K562 (cell line): ENCODE data around the gene KCNMB2. TPM values are rescaled to one million over a fixed set of nuclear protein-coding genes. Genes with fewer than 3 reads are reported as not detected.

Source experiments
- ATAC-seq: fragments of 200-7000 bp; cut with Tn5 transposase; 3 replicates; pipeline ENCODE4 v1.9.1; 2020; ENCODE audit warnings: moderate library complexity
- BruUV-seq: library from RNA; stranded (reverse); fragments of 400-500 nt; replicated peaks from 2 replicates; lab custom pipeline; 2021; lab: Mats Ljungman, UMichigan
- CTCF ChIA-PET: fragments of 300-600 bp; formaldehyde crosslinking; extraction: SDS; loops from one replicate; lab custom pipeline; 2021; ENCODE audit warnings: low intra/inter-chr PET ratio; lab: Yijun Ruan, JAX
- POLR2A ChIA-PET: fragments of 300-600, 350-650 bp; sonication (Branson Sonifier 250); formaldehyde crosslinking; extraction: SDS; loops from one replicate; lab custom pipeline; 2021; ENCODE audit warnings: antibody characterized with exemption, inconsistent platforms; lab: Yijun Ruan, JAX
- DNase-seq, 4 experiments: peaks; one replicate each; pipeline versions ENCODE4 v3.0.0 to v3.0.0-alpha.2; 2011 to 2018; ENCODE audit warnings: low spot score in 3 of 4, mixed read lengths in 3 of 4; ENCODE audit errors: extremely low read depth in 1 of 4
- FAIRE-seq: peaks from 2 replicates; lab custom pipeline; 2011; peaks lifted over from hg19 to GRCh38; lab: Jason Lieb, UNC
- H2AFZ ChIP-seq: 2 replicates; pipeline ENCODE4 v1.6.0; 2011; ENCODE audit warnings: low read depth, low read length, control low read depth, inconsistent platforms
- H3K27ac ChIP-seq: fragments of 200-600 bp; 3 replicates; pipeline ENCODE4 v1.8.0; 2011; ENCODE audit warnings: low read depth, mild to moderate bottlenecking, control low read depth, inconsistent platforms, low read length, moderate library complexity, mixed read lengths; ENCODE audit errors: extremely low read depth
- H3K27me3 ChIP-seq, 2 experiments: fragments of 300-600 bp in 1 of 2; 2 replicates in 1 of 2; 3 replicates in 1 of 2; pipeline versions ENCODE4 v1.6.0 to v1.8.0; 2011; ENCODE audit warnings: inconsistent platforms in 2 of 2, low read length in 2 of 2, mild to moderate bottlenecking in 1 of 2, mixed read lengths in 1 of 2, moderate library complexity in 1 of 2; ENCODE audit not compliant: control insufficient read depth in 2 of 2, insufficient read depth in 2 of 2
- H3K36me3 ChIP-seq: fragments of 300-600 bp; 3 replicates; pipeline ENCODE4 v1.8.0; 2011; ENCODE audit warnings: mild to moderate bottlenecking, low read length, inconsistent platforms; ENCODE audit not compliant: control insufficient read depth, insufficient read depth
- H3K4me1 ChIP-seq, 2 experiments: fragments of 200-600 bp in 1 of 2; replicated peaks in 1 of 2; 2 replicates in 1 of 2; 3 replicates in 1 of 2; pipeline versions ENCODE4 v1.5.1 to v1.8.0; 2011; ENCODE audit warnings: inconsistent platforms in 2 of 2, low read length in 2 of 2, mild to moderate bottlenecking in 1 of 2, mixed read lengths in 1 of 2, moderate library complexity in 1 of 2; ENCODE audit not compliant: control insufficient read depth in 2 of 2, insufficient read depth in 2 of 2
- H3K4me2 ChIP-seq: 2 replicates; pipeline ENCODE4 v1.6.1; 2011; ENCODE audit warnings: low read length, control low read depth, inconsistent platforms, mixed read lengths; ENCODE audit not compliant: insufficient read depth
- H3K4me3 ChIP-seq: fragments of 200-600 bp; sonication (generic), shearing (Covaris generic); 2 replicates; pipeline ENCODE4 v1.5.1; 2016; ENCODE audit warnings: control low read depth, inconsistent platforms
- H3K79me2 ChIP-seq: fragments of 200-600 bp; 3 replicates; pipeline ENCODE4 v1.8.0; 2011; ENCODE audit warnings: low read length, inconsistent platforms; ENCODE audit not compliant: control insufficient read depth, insufficient read depth
- H3K9ac ChIP-seq, 2 experiments: 2 replicates each; pipeline versions ENCODE4 v1.6.0 to v1.6.1; 2011; ENCODE audit warnings: low read depth in 2 of 2, low read length in 2 of 2, control low read depth in 1 of 2, inconsistent platforms in 1 of 2, mild to moderate bottlenecking in 1 of 2, mixed read lengths in 1 of 2; ENCODE audit not compliant: insufficient read depth in 1 of 2
- H3K9me1 ChIP-seq: one replicate; pipeline ENCODE4 v1.6.0; 2011; ENCODE audit warnings: inconsistent platforms, mild to moderate bottlenecking, low read length, moderate library complexity; ENCODE audit not compliant: control insufficient read depth, insufficient read depth
- H3K9me3 ChIP-seq: replicated peaks from 2 replicates; pipeline ENCODE4 v1.5.1; 2011; ENCODE audit warnings: low read depth, low read length, inconsistent platforms; ENCODE audit not compliant: control insufficient read depth, insufficient read depth
- H4K20me1 ChIP-seq: replicated peaks from 2 replicates; pipeline ENCODE4 v1.6.1; 2011; ENCODE audit warnings: low read length, inconsistent platforms, mixed read lengths; ENCODE audit not compliant: control insufficient read depth, insufficient read depth
- FOXJ2 ChIP-seq: fragments of 200-800 bp; sonication (Bioruptor generic); IDR thresholded peaks from 2 replicates; pipeline ENCODE4 v1.6.1; 2016; ENCODE audit warnings: missing genetic modification characterization, missing compliant biosample characterization
- GABPB1 ChIP-seq: sonication (generic); formaldehyde crosslinking; IDR thresholded peaks from 2 replicates; pipeline ENCODE4 v1.8.0; 2022; ENCODE audit warnings: mild to moderate bottlenecking, missing genetic modification reagents
- GATAD2B ChIP-seq: fragments of 450-650 bp; IDR thresholded peaks from 2 replicates; pipeline ENCODE4 v1.6.1; 2017; ENCODE audit warnings: mild to moderate bottlenecking, borderline replicate concordance
- IRF2 ChIP-seq: sonication (generic); formaldehyde crosslinking; IDR thresholded peaks from 2 replicates; pipeline ENCODE4 v1.8.1; 2022; ENCODE audit warnings: mild to moderate bottlenecking, missing genetic modification reagents
- MEF2D ChIP-seq: conservative IDR thresholded peaks from 2 replicates; pipeline ENCODE4 v1.6.1; 2016; ENCODE audit warnings: low read depth, missing genetic modification characterization, missing compliant biosample characterization
- PML ChIP-seq: IDR thresholded peaks from 2 replicates; pipeline ENCODE4 v1.6.1; 2012; ENCODE audit warnings: low read length, inconsistent platforms
- PRMT5 ChIP-seq: sonication (generic); formaldehyde crosslinking; IDR thresholded peaks from 2 replicates; pipeline ENCODE4 v1.5.0; 2020; ENCODE audit warnings: missing genetic modification reagents
- RBM39 ChIP-seq: fragments of 200-400 bp; formaldehyde crosslinking; optimal IDR thresholded peaks from 2 replicates; pipeline ENCODE3; 2018; ENCODE audit warnings: low read depth, low read length
- TCF7L2 ChIP-seq: fragments of 150-350 bp; IDR thresholded peaks from 2 replicates; pipeline ENCODE4 v1.6.1; 2016; ENCODE audit warnings: low read depth, mild to moderate bottlenecking, low read length, moderate library complexity
- ZC3H11A ChIP-seq: IDR thresholded peaks from 2 replicates; pipeline ENCODE4 v1.6.1; 2012; ENCODE audit warnings: low read depth, low read length, improper control_type of control experiment
- ZKSCAN1 ChIP-seq: fragments of 150-350 bp; IDR thresholded peaks from 2 replicates; pipeline ENCODE4 v1.6.1; 2016; ENCODE audit warnings: low read depth, low read length
- WGBS: fragments of 100-300 bp; shearing (Covaris generic); methylation state at CpG from one replicate; pipeline ENCODE4 v1.1.6; 2016; ENCODE audit warnings: low coverage, mixed read lengths; ENCODE audit not compliant: insufficient coverage; ENCODE audit errors: missing lambda C conversion rate; 5-methylcytosine and 5-hydroxymethylcytosine counted together
- in situ Hi-C: fragments of 300-500 bp; cut with MboI; formaldehyde crosslinking; loops from 4 replicates; pipeline ENCODE4 v1.15.0; 2018; ENCODE audit warnings: inconsistent platforms, mixed read lengths
- intact Hi-C: fragments of 100-400 bp; cut with micrococcal nuclease; formaldehyde crosslinking; loops from 2 replicates; pipeline ENCODE4 v1.14.2; 2022
- polyA plus RNA-seq, 8 experiments: library from polyadenylated mRNA; depleted of rRNA in 4 of 8; stranded (reverse) in 5 of 8; unstranded in 3 of 8; fragments of >200 nt; fragmentation: Nextera tagmentation in 2 of 8; fragmentation: Illumina TruSeq in 1 of 8; extraction: Ambion mirVana in 2 of 8; extraction: Trizol in 1 of 8; gene quantifications; 2 replicates each; pipeline versions ENCODE4 v1.2.1 to v1.2.3, GENCODE V29; 2011 to 2014; ENCODE audit warnings: inconsistent platforms in 1 of 8, missing spikeins in 1 of 8
- total RNA-seq, 7 experiments: library from RNA; depleted of rRNA in 6 of 7; stranded (reverse); fragments of >200 nt in 6 of 7; fragmentation: Illumina TruSeq in 2 of 7; extraction: Trizol in 2 of 7; gene quantifications; 2 replicates each; pipeline versions ENCODE4 v1.2.1 to v1.2.3, GENCODE V29; 2011 to 2021; ENCODE audit warnings: low replicate concordance in 1 of 7
- TF ChIP-seq, protein P1 (sequence below): fragments of 250-450 bp; sonication (Bioruptor Pico); IDR thresholded peaks from 2 replicates; pipeline ENCODE4 v1.4.0; 2020; ENCODE audit warnings: mild to moderate bottlenecking, moderate library complexity, borderline replicate concordance
- TF ChIP-seq, protein P2 (sequence below): fragments of 250-450 bp; sonication (Bioruptor Pico); IDR thresholded peaks from 2 replicates; pipeline ENCODE4 v1.8.0; 2021; ENCODE audit warnings: moderate library complexity, mild to moderate bottlenecking, inconsistent platforms
- TF ChIP-seq, protein P3 (sequence below): fragments of 250-450 bp; sonication (Bioruptor Pico); IDR thresholded peaks from 2 replicates; pipeline ENCODE4 v1.8.0; 2021; ENCODE audit warnings: moderate library complexity, mild to moderate bottlenecking, inconsistent platforms

The KCNMB2 gene
- total and polyA plus RNA-seq, 9 of the 15 experiments (the other 6 are each of a cell fraction or from before 2014, with no cell fraction given) = 0.04 to 0.15 TPM; not detected in 7

DNA sequence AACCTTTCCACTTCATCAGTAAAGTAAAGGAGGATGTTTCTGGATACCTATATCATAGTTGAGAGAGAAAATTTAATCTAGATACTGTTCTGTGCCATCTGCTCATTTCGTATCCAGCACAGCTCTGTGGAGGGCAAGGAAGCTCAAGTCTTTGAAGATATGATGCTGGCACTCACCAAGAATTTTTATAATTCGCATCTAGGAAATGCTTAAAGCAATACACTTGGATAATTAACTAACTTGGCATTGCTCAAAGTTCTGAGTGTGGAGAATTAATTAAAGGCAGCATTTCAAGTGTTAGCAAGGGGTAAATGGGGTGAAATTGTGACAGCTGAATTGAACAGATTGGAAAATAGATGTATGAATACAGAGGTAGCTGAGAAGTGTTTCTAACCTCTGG lies 213.2 kb downstream of the KCNMB2 start (continued):
- no peak for TF ChIP-seq TCF7L2
- TF ChIP-seq MEF2D (tag) = no peak

DNA sequence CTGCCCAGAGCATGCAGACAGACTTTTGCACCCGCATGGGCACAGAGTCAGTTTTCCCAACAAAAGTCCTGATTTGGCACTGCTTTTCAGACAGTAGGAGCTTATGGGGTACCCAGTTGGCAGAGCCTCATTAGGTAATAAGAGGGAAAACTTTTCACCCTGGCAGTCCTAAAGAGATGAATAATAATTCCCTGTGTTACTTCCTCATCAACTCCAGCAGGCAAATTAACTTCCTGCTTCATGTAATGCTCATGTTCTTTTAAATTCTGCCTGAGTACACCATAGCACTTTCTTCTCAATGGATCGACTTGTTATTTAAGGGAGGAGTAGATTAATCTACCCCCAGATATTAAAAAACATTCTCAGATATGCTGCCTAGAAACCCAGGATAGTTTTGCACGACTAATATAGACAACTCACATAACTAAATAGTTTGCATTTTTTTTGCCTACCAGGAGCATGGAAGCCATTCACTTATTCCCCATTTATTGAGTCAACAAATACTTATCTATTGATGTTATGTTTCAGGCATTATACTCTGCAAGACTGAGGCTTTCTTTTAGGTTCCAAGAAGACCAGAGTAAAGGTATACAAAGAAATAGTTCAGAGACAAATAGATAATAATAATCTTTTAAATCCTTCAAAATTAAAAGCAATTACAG lies 214.5 kb downstream of the KCNMB2 start:
- POLR2A ChIA-PET = interaction anchor here (0.6 to 0.7 kb wide), 2 partner anchors 12 to 106 kb away, joined by 3 read pairs; no protein-coding TSS in a partner anchor
- intact Hi-C loops = no loop called here
- 2% methylated on average over 3 of the region's 3 CpGs for WGBS

More for the DNA sequence above, 214.5 kb downstream of the KCNMB2 start:
- Histone ChIP-seq H2AFZ (no peak overlapping the region), H3K27ac (no peak overlapping the region), H3K9me3 (no peaks in the 10 kb centered on the region), H3K9me1 (no peaks in the 10 kb centered on the region), H4K20me1 (no peaks in the 10 kb centered on the region), H3K4me2 (no peak overlapping the region), H3K79me2 (no peaks in the 10 kb centered on the region), H3K27me3 (no peaks in the 10 kb centered on the region), H3K4me1 (no peaks in the 10 kb centered on the region), H3K36me3 (no peaks in the 10 kb centered on the region), H3K9ac (no peak overlapping the region), H3K4me3 (no peak overlapping the region)
- BruUV-seq = no TSS peak
- in situ Hi-C loops = no loop called here
- TF ChIP-seq, protein P1, sequence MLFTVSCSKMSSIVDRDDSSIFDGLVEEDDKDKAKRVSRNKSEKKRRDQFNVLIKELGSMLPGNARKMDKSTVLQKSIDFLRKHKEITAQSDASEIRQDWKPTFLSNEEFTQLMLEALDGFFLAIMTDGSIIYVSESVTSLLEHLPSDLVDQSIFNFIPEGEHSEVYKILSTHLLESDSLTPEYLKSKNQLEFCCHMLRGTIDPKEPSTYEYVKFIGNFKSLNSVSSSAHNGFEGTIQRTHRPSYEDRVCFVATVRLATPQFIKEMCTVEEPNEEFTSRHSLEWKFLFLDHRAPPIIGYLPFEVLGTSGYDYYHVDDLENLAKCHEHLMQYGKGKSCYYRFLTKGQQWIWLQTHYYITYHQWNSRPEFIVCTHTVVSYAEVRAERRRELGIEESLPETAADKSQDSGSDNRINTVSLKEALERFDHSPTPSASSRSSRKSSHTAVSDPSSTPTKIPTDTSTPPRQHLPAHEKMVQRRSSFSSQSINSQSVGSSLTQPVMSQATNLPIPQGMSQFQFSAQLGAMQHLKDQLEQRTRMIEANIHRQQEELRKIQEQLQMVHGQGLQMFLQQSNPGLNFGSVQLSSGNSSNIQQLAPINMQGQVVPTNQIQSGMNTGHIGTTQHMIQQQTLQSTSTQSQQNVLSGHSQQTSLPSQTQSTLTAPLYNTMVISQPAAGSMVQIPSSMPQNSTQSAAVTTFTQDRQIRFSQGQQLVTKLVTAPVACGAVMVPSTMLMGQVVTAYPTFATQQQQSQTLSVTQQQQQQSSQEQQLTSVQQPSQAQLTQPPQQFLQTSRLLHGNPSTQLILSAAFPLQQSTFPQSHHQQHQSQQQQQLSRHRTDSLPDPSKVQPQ (CRISPR knock-in tag) = no peak
- TF ChIP-seq, protein P2, sequence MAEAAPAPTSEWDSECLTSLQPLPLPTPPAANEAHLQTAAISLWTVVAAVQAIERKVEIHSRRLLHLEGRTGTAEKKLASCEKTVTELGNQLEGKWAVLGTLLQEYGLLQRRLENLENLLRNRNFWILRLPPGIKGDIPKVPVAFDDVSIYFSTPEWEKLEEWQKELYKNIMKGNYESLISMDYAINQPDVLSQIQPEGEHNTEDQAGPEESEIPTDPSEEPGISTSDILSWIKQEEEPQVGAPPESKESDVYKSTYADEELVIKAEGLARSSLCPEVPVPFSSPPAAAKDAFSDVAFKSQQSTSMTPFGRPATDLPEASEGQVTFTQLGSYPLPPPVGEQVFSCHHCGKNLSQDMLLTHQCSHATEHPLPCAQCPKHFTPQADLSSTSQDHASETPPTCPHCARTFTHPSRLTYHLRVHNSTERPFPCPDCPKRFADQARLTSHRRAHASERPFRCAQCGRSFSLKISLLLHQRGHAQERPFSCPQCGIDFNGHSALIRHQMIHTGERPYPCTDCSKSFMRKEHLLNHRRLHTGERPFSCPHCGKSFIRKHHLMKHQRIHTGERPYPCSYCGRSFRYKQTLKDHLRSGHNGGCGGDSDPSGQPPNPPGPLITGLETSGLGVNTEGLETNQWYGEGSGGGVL (CRISPR knock-in tag) = no peak
- no peak for TF ChIP-seq RBM39
- no peak for TF ChIP-seq PML
- no peak for TF ChIP-seq IRF2
- no peak for TF ChIP-seq GABPB1 (CRISPR knock-in tag)
- TF ChIP-seq PRMT5 (CRISPR knock-in tag) = no peak
- TF ChIP-seq GATAD2B = no peak
- no peak for TF ChIP-seq ZC3H11A
- TF ChIP-seq ZKSCAN1 = no peak
- TF ChIP-seq FOXJ2 (tag) = no peak
- TF ChIP-seq MEF2D (tag) = no peak
- TF ChIP-seq, protein P3, sequence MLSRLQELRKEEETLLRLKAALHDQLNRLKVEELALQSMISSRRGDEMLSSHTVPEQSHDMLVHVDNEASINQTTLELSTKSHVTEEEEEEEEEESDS (CRISPR knock-in tag) = no peak
- CTCF ChIA-PET = no interaction called here
- ATAC-seq (no peak), DNase-seq (no peak), FAIRE-seq (no peak)
